HFFc6 (cell line): Measurements from ENCODE around the gene SLC39A11. TPM values are rescaled to one million over a fixed set of nuclear protein-coding genes. Genes with fewer than 3 reads are reported as not detected.

Experiments used
- DNase-seq: peaks from one replicate; pipeline ENCODE4 v3.0.0-alpha.2; 2018
- H3K27ac Mint-ChIP-seq: 2 replicates; pipeline ENCODE4 v1.8.0; 2020; ENCODE audit warnings: mild to moderate bottlenecking, mixed read lengths
- H3K27me3 Mint-ChIP-seq: 2 replicates; pipeline ENCODE4 v1.8.0; 2021; ENCODE audit warnings: mild to moderate bottlenecking, moderate library complexity, mixed read lengths; ENCODE audit not compliant: insufficient read depth
- H3K36me3 Mint-ChIP-seq: 2 replicates; pipeline ENCODE4 v1.8.0; 2021; ENCODE audit warnings: low read depth, mixed read lengths
- H3K4me1 Mint-ChIP-seq: 2 replicates; pipeline ENCODE4 v1.8.0; 2020; ENCODE audit warnings: low read depth, mixed read lengths
- H3K4me3 Mint-ChIP-seq: 2 replicates; pipeline ENCODE4 v1.8.0; 2020; ENCODE audit warnings: mild to moderate bottlenecking, moderate library complexity, mixed read lengths
- H3K9me3 Mint-ChIP-seq: 2 replicates; pipeline ENCODE4 v1.8.0; 2020; ENCODE audit warnings: mild to moderate bottlenecking, mixed read lengths
- CTCF ChIP-seq: fragments of 200-600 bp; sonication (generic); IDR thresholded peaks from 2 replicates; pipeline ENCODE4 v1.5.0; 2021; ENCODE audit warnings: antibody characterized with exemption, mild to moderate bottlenecking
- total RNA-seq, 6 experiments: library from RNA; stranded (reverse); fragmentation: NEBNext Ultra II Directional; extraction: Animal tissue kit (Norgen Biotek cat#: 25700); gene quantifications; 2 replicates in 1 of 6; 3 replicates in 5 of 6; pipeline ENCODE4 v1.2.3, GENCODE V29; 2021

Gene SLC39A11
- total RNA-seq, 6 experiments from 2014 or later: 29.7 to 40.6 (median 34.9) TPM

- TF ChIP-seq CTCF: no peak
- no peak for DNase-seq
- H3K4me3 Mint-ChIP-seq: no peak overlapping the region
- peaks cover 4% of the 10 kb centered on the region; the same call in 1 of the 2 replicates for H3K27me3 Mint-ChIP-seq
- peaks cover 26% of the 10 kb centered on the region for H3K4me1 Mint-ChIP-seq
- no peak overlapping the region for H3K27ac Mint-ChIP-seq
- H3K9me3 Mint-ChIP-seq: no peaks in the 10 kb centered on the region
- peaks cover 9% of the 10 kb centered on the region; the same call in 1 of the 2 replicates for H3K36me3 Mint-ChIP-seq
Measured at GRCh38 chr17:72927760-72928159, 164.7 kb downstream of the SLC39A11 start.

- peaks cover 4% of the 10 kb centered on the region; the same call in 1 of the 2 replicates for H3K27me3 Mint-ChIP-seq
- TF ChIP-seq CTCF: no peak
- H3K9me3 Mint-ChIP-seq: no peaks in the 10 kb centered on the region
- H3K36me3 Mint-ChIP-seq: peaks cover 9% of the 10 kb centered on the region; the same call in 1 of the 2 replicates
- peaks cover 26% of the 10 kb centered on the region for H3K4me1 Mint-ChIP-seq
- DNase-seq: no peak
- no peak overlapping the region for H3K4me3 Mint-ChIP-seq
- no peak overlapping the region for H3K27ac Mint-ChIP-seq
Measured at GRCh38 chr17:72927146-72927545, 165.3 kb downstream of the SLC39A11 start.

- DNase-seq: peak; percentile 33
Measured at GRCh38 chr17:72926171-72926570, 166.3 kb downstream of the SLC39A11 start.

GRCh38 chr17:72924196-72924595 lies 168.3 kb downstream of the SLC39A11 start:
- no peak for TF ChIP-seq CTCF
- Mint-ChIP-seq H3K36me3 (peaks cover 4% of the 10 kb centered on the region; the same call in 1 of the 2 replicates), H3K27me3 (no peaks in the 10 kb centered on the region), H3K27ac (no peak overlapping the region), H3K4me1 (peaks cover 19% of the 10 kb centered on the region), H3K4me3 (no peak overlapping the region), H3K9me3 (no peaks in the 10 kb centered on the region)
- no peak for DNase-seq

More at GRCh38 chr17:72926171-72926570, 166.3 kb downstream of the SLC39A11 start:
- Mint-ChIP-seq H3K4me1 (peaks cover 19% of the 10 kb centered on the region), H3K9me3 (no peaks in the 10 kb centered on the region), H3K27me3 (peaks cover 4% of the 10 kb centered on the region; the same call in 1 of the 2 replicates), H3K36me3 (peaks cover 4% of the 10 kb centered on the region; the same call in 1 of the 2 replicates), H3K27ac (peak overlapping the region; percentile 37; the same call in 1 of the 2 replicates), H3K4me3 (no peak overlapping the region)
- TF ChIP-seq CTCF: no peak

- peaks cover 16% of the 10 kb centered on the region for H3K4me1 Mint-ChIP-seq
- no peak overlapping the region for H3K27ac Mint-ChIP-seq
- H3K9me3 Mint-ChIP-seq: peaks cover 4% of the 10 kb centered on the region
- H3K27me3 Mint-ChIP-seq: no peaks in the 10 kb centered on the region
- H3K4me3 Mint-ChIP-seq: no peak overlapping the region
- no peak for TF ChIP-seq CTCF
- H3K36me3 Mint-ChIP-seq: peaks cover 15% of the 10 kb centered on the region
- DNase-seq: no peak
Measured at GRCh38 chr17:72922219-72922618, 170.3 kb downstream of the SLC39A11 start.
